ENCODE measurements around the gene MEGF9.
"Not testable (repeated sequence)": the region's sequence is repeated elsewhere in the genome, so short reads cannot be mapped to it uniquely, and the experiment has no call there.

The MEGF9 gene

DNA sequence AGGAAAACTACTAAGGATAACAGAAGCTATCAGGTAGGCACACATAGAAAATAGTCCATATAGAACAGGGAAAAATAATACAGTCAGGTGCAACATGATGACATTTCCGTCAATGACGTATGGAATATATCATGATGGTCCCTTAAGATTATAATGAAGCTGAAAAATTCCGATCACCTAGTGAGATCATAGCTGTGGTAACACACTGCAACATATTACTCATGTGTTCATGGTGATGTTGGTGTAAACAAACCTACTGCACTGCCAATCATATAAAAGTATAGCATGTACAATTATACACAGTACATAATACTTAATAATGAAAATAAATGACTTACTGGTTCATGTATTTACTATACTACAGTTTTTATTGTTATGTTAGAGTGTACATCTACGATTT, 60.0 kb downstream of the MEGF9 start:
- no peak for DNase-seq

DNA sequence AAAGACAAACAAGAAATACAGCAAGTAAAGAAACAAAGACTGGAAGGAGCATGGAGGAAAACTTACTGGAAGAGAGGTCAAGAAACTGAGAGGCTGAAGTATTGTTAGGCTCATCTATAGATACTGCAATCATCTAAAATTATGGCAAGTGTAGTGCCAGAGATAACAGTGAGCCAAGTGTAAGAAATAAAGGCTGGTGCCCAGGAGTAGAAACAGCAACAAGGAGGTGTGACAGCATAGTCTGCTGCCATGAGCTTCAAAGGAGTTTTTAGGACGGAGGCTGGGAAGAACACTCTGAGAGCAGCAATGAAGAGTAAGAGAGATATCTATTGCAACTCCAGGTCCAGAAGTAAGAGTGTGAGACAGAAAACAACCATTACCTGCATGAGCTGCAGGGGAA, 60.5 kb downstream of the MEGF9 start:
- no peak for DNase-seq

DNA sequence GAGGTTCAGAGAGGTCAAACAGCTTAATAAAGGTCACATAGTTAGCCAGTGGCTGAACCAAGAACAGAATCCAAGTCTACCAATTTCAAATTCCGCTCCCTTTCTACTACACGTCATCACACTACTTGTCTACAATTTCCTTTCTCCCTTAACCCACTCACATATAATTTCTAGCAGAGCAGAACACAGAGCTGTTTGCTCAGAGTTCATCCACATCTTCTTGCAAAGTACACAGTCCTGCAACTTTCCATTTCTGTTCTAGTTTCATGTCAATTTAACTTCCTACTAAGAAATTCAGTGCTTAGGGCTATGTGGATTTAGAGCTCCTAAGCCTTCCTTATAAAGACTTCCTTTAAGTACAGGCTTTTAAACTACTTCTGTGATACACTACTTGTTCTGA, 61.3 kb downstream of the MEGF9 start:
- no peak for DNase-seq

DNA sequence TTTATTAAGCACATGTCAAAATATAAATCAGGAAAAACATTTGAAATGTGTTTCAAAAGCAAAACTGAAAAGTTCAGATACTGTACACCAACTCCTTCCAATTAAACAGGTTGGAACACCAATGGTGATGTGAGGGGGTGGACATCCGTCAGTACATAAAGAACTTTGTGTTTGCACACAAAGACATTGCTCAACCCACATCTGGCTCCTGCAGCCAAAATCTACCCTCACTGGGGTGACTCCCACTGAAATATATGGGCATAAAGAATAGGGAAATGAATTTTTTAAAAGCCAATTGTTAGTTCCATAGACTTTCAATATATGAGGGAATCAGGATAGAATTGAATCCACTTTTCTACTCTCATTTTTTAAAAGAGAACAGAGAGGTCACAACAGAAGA, 63.9 kb downstream of the MEGF9 start:
- no peak for DNase-seq

DNA sequence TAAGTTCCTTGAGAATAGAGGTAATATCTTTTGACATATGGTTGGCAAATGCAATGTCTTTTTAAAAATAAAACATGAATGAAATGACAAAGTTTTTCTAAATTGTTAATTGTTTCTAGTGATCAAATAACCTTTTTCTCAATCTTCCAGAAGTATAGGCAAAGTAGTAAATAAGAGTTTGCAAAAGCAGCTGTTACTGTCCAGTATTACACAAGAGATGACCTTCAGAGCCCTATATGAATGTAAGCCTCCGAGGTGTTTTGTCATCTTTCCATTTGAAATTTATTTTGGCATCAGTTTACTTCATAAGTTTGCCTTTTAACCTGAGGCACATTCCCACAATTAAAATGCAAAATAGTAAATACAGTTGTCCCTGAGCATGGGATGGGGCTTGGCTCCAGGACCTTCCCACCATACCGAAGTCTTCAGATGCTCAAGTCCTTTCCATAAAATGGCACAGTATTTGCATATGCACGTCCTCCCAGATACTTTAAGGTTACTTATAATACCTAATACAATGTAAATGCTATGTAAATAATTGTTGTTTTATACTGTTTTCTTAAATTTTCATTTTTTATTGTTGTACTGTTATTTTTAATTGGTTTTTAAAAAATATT, 65.6 kb downstream of the MEGF9 start:
- DNase-seq = no peak

DNA sequence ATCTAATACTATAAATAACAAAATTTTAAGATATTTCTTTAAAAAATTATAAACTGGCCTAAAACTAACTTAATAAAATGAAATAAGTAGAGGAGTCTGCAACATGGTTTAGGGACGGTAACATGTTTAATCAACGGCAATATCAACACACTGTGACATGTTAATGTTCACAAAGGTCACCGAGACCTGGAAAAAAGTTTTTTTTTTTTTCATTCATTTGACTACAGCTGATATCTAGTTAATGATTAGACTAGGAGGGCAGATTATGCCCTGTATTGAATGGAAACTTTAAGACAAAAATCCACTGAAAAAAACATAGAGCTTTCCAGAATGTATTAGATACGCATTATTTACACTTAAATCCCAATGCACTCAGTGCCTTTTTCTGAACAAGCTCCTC, 67.3 kb downstream of the MEGF9 start:
- no peak for DNase-seq

DNA sequence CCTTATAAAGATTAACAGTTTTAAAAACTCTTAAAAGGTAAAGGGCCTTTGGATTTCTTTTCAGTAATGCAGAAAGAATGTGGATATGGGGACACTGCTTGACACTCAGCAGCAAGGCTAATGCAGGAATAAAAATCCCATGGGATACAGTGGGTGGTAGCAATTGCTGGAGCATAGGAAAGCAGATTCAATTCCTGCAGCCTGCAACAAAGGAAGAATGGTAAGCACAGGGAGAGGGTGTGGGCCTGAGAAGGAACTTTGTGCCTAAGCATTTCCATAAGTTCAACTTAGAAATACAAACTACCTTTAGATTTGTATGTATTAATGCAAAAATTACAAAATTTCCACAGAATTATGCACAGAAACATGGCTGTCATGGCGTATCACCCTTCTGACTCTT, 68.5 kb downstream of the MEGF9 start:
- no peak for DNase-seq

DNA sequence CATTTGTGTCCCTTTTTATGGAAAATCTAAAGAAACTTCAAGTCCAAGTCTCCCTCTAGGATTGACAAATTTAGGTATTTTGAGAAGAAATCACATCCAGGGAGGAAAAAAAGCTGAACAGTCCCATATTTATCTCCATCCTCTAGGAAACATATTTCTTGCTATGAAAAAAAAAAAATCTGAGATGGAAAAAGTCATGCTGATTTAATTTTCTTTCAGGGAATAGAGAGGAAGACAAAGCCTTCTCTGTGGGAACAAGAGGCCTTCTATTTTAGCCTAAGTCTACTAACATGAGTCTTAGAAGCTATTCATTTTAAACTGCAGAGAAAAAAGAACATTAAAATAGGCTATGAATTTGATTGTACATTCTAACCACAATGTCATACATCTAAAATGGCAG, 71.2 kb downstream of the MEGF9 start:
- DNase-seq = no peak

DNA sequence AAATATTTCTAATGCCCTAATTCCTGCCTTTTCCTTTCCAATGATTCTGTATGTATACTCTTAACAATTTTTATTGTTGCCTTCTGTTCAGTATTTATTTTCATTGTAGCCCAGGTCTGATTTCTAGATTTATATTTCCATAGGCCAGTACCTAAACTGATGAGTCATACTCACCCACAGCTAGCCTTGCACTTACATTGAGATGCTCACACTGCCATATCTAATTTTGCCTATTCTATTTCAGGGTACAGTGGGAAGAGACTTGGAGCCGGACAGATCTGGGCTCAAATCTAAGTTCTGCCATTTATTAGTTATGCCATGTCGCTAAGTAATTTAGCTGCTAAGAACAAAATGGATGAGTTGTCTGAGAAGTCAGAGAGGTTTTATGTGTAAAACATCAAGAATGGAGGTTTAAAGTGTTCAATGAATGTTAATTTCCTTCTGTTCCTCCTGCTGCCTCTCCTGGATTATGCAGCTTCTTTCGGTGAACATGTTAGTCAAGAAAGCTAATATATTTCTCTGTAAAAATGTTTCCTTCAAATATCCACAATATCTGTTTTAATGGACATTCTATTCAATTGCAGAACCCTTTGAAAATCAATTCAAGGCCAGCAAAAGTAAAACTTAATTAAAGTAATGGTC, 72.0 kb downstream of the MEGF9 start:
- no peak for DNase-seq

DNA sequence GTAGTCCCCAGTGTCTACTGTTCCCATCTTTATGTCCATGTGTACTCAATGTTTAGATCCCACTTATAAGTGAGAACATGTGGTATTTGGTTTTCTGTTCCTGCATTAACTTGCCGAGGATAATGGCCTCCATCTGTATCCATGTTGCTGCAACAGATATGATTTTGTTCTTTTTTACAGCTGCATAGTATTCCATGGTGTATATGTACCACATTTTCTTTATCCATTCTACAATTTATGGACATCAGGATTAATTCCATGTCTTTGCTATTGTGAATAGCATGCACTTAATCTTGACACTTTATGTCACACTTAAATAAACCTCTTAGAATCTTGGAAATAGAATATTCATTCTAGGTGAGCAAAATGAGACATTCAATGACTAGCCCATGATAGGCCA, 73.4 kb downstream of the MEGF9 start:
- not testable (repeated sequence) for DNase-seq

DNA sequence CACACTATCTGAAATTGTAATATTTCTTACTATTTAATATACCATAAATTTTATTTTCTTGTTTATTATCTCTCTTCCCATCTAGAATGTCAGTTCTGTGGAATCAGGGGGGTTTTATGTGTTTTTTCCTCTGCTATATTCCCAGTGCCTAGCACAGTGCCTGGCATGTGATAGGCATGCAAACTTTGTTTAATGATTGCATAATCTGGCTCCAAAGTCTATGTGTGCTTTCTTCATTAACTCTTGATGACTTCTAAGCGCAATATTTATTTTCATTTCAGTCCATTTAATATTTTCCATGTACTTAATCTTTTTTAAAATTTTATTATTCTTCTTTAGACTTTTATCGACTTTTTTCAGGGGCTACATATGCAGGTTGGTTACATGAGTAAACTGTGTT, 73.9 kb downstream of the MEGF9 start:
- DNase-seq = no peak

DNA sequence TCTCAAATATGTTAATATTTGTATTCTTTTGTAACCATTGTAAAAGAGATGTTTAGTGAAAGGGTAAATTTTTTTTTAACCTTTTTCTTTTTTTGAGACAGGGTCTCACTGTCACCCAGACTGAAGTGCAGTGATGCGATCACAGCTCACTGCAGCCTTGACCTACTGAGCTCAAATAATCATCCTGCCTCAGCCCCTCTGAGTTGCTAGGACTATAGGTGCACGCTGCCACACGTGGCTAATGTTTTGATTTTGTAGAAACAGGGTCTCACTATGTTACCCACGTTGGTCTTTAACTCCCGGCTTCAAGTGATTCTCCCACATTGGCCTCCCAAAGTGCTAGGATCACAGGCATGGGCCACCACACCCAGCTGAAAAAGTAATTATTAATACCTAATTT, 76.4 kb downstream of the MEGF9 start:
- no peak for DNase-seq

DNA sequence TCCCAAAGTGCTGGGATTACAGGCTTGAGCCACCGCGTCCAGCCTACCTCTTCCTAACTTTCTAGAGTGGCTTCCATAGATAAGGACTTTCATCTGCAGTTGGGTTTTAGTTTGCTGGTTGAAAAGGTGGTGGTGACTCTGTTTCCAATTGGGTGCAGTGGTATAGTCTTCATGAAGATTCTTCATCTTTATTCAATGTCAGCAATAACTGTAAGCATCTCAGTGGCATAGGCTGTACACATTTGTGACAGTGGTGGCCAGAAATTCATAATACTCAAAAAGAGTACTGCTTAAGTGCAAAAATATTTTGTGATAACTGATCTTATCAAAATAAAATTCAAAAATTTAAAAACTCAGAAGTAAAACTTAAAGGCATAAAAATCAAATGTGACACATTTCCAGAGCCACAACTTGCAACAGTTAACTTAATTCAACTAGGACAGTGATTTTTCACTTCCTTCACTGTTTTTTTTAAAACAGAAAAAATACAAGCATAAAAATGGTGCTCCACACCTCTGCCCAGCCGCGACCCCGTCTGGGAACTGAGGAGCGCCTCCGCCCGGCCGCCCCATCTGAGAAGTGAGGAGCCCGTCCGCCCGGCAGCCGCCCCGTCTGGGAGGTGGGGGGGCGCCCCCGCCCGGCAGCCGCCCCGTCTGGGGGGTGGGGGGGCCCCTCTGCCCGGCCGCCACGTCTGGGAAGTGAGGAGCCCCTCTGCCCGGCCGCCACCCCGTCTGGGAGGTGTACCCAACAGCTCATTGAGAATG, 77.9 kb downstream of the MEGF9 start:
- DNase-seq = no peak

DNA sequence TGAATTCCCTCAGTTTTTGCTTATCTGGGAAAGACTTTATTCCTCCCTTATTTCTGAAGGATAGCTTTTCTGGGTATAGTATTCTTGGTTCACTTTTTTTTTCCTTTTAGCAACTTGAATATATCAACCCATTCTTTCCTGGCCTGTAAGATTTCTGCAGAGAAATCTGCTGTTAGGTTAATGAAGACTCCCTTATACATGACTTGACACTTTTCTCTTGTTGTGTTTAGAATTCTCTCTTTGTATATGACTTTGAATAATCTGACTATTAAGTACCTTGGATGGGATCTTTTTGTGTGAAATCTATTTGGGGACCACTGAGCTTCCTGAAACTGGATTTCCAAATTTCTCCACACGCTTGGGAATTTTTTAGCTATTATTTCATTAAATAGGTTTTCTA, 79.3 kb downstream of the MEGF9 start:
- DNase-seq = no peak

DNA sequence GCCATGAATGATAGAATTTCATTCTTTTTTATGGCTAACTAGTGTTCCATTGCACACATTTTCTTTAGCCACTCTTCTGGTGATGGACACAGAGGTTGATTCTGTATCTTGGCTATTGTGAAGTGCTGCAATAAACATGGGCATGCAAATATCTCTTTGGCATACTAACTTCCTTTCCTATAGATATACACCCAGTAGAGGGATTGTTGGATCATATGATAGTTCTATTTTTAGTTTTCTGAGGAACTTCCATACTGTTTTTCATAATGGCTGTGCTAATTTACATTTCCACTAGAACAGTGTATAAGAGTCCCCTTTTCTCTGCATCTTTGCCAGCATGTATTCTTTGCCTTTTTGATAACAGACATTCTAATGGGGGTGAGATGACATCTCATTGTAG, 83.9 kb downstream of the MEGF9 start:
- DNase-seq = no peak

DNA sequence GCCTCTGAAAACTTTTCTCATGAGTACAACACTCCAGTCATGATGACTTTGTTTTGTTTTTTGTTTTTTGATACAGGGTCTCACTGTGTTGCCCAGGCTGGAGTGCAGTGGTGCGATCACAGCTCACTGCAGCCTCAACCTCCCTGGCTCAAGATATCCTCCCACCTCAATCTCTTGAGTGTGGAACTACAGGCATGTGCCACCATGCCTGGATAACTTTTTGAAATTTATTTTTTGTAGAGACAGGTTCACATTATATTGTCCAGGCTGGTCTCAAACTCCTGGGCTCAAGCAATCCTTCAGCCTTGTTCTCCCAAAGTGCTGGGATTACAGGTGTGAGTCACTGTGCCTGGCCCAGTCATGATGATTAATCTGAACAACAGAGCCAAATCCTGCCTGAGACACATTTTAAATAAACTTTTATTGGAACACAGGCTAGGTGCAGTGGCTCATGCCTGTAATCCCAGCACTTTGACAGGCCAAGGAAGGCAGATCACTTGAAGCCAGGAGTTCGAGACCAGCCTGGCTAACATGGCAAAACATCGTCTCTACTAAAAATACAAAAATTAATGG, 85.3 kb downstream of the MEGF9 start:
- not testable (repeated sequence) for DNase-seq

DNA sequence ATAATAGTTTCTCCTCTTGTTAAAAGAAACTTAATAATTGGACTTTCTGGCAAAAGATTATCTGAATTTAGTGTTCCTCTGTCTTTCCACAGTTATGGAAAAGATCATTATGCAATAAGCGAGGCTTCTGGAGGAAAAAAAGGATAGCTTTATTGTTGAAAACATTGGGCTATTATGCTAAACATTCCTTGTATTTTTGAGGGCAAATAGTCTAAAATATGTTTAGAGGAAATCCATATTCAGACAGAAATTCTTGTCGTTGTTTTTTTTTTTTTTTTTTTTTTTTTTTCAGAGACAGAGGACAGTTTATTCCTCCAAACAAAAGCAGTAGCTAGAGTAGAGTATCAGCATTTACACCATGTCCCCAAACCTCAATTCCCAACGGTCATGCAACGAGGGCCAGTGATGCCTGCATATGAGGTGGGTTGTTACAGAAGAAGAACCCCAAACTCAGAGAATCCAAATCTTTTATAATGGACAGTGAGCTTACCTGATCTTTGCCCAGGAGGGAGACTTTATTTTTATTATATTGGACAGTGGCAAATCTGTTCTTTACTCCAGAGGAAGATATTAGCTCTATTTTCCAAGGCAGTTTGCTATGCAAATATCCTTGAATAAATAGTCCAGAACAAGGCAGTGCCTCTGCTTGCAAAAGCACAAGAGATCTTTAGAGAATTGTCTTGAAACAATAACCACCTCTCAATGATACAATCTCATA, 85.9 kb downstream of the MEGF9 start:
- no peak for DNase-seq

DNA sequence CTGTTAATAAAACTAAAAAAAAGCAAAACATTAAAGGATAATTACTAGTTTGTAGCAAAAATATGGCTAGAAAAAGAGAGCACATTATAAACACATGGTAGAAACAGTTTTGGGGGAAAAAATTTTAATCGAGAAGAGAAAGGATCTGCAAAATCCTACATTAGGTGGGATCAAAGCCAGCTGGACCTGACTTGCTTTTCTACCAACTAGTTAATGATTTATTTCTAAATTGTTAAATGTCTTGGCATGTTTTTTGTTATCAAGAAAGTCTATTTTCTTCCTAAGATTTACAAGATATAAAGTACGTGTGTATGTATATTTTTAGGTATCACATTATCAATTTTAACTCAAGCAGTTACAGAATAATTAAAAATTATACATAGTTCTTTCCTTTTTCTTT, 87.2 kb downstream of the MEGF9 start:
- no peak for DNase-seq

DNA sequence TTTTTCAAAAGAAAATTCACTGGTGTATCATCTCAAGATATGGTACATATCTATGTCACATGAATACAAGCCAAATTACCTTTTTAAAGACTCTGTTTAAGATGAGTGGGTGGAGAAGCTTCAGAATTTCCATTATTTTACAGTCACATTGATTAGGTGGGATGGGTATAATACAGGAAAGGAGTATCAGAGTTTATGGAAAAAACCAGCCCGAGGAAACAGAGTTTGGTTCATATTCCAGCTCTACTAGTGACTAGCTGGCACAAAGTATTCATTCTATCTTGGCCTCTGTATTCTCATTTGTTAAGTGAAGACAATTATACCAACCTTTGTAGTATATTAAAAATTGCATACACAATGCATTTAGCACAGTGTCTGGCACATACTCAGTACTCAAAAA, 87.8 kb downstream of the MEGF9 start:
- DNase-seq = no peak

DNA sequence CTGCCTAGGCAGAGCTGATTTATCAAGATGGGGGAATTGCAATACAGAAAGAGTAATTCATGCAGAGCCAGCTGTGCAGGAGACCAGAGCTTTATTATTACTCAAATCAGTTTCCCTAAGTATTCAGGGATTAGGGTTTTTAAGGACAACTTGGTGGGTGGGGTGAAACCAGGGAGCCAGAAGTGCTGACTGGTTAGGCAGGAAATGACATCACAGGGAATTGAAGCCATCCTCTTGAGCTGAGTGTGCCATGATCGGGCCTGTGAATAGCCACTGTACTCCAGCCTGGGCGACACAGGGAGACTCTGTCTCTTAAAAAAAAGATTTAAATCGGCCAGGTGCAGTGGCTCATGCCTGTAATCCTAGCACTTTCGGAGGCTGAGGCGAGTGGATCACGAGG, 89.0 kb downstream of the MEGF9 start:
- no peak for DNase-seq

DNA sequence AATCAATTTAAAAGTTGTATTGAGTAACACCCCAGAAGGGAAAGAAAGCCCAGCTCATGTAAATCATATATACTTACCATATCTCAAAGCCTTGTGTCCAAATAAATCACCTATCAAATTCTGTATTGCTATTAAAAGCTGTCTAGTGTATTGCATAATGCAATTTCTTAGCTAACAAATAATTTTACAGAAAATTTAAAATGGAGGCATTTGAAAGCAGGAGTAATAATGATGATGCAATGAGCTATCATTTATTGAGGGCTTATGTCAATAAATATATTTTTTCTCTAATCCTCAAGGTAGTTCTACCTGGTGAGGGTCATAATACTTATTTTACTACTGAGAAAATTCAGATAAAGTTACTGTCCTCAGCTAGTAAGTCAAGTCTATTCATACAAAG, 91.5 kb downstream of the MEGF9 start:
- no peak for DNase-seq

DNA sequence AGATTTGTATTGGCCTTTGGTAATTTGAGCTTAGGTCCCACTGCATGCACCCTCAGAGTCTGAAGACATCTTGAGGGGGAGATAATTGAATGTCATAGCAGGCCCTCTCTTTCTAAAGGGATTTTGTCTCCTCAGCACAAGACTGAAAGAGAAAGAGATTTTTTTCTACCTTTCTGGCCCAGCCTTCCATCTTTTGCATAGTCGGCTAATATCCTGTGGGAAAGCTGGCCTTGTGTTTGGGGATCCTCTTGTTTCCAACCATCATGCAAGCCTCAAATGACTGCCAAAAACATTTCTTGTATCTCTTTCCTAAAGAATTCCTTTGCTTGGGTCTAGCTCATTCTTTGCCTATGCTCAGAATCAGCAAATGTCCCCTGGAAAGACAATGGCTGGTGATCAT, 92.3 kb downstream of the MEGF9 start:
- DNase-seq = no peak

Data from NCI-H1694 (cell line).